COLO668 (cell line): ENCODE results near the gene BTN2A1.
"Not testable (repeated sequence)": the region's sequence is repeated elsewhere in the genome, so short reads cannot be mapped to it uniquely, and the experiment has no call there.

Experiments
- DNase-seq: peaks from one replicate; lab custom pipeline; 2025; ENCODE audit not compliant: unreplicated experiment; lab: John Stamatoyannopoulos, UW

The BTN2A1 gene

DNA sequence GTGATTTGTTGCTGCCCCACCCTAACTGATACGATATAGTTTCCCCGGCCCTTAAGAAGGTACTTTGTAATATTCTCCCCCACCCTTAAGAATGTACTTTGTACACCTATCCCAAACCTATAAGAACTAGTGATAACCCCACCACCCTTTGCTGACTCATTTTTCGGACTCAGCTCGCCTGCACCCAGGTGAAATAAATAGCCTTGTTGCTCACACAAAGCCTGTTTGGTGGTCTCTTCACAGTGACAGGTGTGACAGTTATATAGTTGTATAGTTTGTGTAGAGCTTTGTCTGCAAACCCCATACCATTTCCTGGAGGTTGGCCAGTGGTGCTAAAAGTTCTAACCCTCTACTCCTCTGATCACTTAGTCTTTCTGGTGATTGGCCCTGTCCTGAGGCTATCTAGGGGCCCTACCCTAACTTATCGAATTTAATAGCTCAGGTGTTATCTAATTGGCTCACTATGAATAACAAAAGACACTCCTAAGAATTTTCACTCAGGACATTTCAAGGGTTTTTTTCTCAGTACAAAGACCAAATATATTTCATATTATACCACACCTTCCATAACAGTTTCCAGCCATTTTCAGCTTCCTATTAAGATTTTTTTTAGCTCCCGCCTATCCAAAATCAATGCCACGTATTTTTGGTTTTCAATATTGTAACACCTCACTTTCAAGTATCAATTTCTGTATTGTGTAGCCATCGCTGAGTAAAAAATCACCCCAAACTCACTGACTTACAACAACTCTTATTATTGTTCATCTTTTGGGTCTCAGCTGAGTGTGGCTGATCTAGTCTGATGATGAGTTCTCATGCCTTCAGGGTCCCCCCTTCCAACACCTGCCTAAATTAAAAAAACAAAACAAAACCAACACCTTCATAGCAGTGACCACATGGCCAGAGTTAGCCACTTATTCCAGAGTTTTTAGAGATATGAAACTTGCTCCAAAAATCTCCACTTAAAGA, 32.5 kb downstream of the BTN2A1 start:
- no peak for DNase-seq

DNA sequence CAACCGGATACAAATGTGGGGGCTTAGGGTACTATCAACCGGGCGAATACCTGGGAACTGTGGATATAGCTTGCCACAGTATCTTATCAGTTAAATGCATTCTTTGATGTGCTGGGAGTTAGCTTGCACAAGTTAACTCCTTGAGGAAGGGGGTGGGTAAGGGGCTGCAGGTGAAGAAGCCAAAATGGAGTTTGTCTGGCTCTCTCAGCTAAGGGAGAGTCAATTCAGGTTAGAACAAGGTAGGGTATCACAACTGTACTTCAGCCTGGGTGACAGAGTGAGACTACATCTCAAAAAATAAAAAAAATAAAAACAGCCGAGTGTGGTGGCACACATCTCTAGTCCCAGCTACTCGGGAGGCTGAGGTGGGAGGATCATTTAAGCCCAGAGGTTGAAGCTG, 33.8 kb downstream of the BTN2A1 start:
- no peak for DNase-seq

DNA sequence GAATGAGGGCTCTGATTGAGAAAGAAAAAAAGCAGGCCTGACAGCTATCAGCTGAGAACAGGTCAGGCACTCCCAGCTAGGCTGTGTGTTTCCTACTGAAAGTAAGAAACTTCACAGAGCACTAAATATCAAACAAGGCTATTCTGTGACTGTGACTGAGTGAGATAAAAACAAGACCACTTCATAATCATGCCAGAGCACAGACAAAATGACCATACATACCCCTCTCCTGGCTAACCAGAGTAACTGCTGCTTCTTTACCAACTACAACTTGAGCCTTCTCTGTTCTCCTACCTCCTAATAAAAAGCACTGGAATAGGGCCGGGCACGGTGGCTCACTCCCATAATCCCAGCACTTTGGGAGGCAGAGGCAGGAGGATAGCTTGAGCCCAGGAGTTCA, 35.5 kb downstream of the BTN2A1 start:
- no peak for DNase-seq

DNA sequence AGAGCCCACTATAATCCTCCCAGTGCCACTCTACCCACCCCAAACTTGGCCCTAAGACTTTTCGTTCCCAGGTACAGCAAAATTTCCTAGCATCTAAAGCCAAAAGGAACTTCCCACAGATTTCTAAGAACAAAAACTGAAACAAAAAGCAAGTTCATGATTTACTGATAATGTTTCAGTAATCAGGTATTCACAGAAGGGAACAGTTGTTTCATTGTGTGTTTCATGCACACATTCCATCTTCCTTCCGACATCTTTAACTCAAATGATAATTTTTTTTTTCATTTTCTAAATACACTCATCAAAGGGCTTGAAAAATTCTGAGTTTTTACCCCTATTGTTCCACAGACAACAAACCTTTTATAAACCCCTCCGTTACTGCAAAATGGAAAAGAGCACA, 36.4 kb downstream of the BTN2A1 start:
- no peak for DNase-seq

DNA sequence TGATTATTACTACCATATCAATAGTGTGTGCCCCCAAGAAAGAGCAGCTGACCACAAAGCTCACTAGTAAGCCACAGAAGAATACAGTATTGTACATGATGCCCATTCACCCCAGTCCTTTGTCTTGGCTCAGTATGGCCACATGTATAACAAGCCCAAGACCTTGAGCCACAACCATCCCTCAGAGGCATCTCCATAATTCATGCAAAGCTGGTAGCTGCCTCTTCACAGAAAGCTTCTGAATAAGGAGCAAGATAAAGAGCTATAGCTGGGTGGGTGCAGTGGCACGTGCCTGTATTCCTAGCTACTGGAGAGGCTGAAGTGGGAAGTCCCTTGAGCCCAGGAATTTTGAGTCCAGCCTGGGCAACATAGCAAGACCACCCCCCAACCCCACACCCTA, 37.5 kb downstream of the BTN2A1 start:
- no peak for DNase-seq

DNA sequence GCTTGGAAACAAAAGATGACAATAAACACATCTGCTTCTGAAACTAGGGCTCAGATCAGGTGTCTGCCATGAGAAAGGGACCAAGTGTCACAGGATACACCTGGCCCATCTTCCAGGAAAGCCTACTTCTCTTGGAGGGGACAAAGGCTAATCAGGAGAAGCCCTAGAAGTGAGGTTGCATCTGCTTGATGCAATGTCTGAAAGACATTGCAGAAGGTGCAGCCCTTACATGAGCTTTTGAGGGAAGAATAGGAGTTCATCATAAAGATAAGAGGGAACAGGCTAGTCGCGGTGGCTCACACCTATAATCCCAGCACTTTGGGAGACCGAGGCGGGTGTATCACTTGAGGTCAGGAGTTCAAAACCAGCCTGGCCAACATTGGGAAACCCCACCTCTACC, 39.9 kb downstream of the BTN2A1 start:
- DNase-seq, result no peak

DNA sequence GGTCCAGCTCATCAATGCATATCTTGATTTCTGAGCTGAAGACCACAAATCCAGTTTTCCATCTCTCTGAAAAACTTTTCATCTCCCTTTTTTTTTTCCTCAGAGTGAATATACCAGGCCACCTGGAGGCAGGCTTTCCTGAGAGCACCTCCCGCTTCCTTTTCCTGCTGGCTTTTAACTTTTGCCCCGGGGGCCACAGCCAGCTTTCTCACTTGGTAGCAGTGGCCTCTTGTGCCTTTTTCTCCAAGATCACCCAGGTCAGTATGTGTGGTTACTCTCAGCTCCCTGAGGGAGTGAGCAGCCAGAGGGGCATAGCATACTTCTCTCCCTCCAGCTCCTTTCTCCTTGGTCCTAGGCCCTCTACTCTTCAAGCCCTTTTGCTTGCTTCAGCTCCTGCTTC, 42.3 kb downstream of the BTN2A1 start, which contains the start of gene BTN1A1:
Gene BTN1A1 (plus strand): TSS at position 202 of the 400 bp plus-strand sequence. CDS start 984 bp downstream, outside the sequence.
- DNase-seq, result no peak

DNA sequence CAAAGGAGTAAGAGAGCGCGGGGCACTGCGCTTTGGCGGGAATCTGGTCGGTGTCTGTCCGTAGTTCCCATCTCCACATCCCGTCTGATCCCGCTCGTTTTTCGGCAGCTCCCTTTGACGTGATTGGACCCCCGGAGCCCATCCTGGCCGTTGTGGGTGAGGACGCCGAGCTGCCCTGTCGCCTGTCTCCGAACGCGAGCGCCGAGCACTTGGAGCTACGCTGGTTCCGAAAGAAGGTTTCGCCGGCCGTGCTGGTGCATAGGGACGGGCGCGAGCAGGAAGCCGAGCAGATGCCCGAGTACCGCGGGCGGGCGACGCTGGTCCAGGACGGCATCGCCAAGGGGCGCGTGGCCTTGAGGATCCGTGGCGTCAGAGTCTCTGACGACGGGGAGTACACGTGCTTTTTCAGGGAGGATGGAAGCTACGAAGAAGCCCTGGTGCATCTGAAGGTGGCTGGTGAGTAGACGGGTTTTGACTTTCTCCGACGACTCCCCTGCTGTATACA, 43.8 kb downstream of the BTN2A1 start:
- peak; percentile 35 for DNase-seq

DNA sequence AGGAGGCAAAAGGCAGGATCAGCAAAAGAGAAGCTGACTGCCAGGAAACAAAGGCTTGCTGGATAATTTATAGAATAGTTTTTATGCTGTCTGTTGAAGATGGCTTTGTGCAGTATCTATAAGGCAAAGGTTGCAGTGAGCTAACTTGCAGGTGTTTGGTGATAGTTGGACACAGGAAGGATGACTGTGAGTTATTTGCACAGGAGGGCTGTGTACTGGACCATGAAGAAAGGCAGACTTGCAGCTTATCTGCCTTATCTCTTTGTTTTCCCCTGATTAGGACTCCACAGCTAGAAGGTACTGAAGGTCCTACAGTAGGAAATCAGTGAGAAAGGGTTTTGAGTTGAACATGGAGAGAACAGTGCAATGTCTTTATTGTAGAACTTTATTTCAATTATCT, 44.4 kb downstream of the BTN2A1 start:
- DNase-seq, result peak; percentile 6

DNA sequence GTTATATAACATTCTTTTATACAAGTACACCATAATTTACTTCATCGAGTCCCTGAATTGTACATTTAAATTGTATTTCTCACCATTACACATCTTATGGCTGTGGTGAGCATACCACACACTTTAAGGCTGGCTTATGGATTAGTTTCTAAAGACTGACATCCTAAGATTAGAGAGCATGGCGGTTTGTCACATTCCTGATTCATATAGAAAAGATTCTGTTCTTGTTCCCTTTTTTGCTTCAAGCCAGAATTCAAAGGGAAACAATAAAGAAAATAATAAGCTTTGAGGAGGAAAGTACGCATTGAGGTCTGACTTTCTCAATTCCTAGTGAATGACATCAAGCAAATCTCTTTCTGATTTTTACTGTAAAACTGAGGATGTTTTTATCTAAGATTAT, 44.9 kb downstream of the BTN2A1 start:
- no peak for DNase-seq

DNA sequence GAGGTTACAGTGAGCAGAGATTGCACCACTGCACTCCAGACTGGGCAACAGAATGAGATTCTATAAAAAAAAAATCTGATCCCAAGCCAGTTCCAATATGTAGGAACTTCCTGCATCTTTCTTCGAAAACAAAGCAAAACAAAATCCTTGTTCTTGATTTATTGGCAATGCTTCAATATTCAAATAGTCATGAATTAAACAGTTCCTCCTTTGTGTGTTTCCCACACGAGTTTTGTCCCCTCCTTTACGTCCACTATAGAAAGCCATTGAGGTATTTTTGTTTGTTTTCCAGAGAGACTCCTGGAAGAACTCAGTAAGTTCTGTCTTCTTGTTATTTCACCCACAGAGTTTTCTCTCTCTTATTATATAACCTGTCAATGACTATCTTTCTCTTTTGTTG, 49.9 kb downstream of the BTN2A1 start:
- DNase-seq, result no peak

DNA sequence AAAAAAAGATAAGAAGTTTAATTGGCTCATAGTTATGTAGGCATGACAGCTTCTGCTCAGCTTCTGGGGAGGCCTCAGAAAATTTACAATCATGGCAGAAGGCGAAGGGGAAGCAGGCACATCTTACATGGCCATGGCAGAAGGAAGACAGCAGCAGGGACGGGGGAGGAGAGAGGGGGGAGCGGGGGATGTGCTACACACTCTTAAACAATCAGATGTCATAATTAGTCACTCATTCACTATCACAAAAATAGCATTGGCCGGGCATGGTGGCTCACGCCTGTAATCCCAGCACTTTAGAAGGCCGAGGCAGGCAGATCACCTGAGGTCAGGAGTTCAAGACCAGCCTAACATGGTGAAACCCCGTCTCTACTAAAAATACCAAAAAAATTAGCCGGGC, 53.3 kb downstream of the BTN2A1 start:
- DNase-seq, result not testable (repeated sequence)

DNA sequence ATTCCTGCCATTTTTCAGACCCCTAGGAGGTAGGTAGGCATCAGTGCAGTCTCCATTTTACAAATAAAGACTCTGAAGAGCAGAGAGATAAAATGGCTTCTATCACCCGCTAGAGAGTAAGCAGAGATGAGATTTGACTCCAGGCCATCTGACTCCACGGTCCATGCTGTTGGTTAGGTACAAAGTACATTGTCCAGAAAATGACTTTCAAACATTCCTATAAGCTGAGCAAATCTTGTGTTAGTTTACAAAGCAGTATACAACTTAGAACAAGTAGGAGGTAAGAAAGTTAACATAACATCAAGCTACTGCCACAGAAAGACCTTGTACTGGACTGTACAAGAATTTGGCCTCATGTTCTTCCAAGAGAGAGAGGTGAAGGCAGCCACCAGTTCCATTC, 57.2 kb downstream of the BTN2A1 start:
- no peak for DNase-seq

DNA sequence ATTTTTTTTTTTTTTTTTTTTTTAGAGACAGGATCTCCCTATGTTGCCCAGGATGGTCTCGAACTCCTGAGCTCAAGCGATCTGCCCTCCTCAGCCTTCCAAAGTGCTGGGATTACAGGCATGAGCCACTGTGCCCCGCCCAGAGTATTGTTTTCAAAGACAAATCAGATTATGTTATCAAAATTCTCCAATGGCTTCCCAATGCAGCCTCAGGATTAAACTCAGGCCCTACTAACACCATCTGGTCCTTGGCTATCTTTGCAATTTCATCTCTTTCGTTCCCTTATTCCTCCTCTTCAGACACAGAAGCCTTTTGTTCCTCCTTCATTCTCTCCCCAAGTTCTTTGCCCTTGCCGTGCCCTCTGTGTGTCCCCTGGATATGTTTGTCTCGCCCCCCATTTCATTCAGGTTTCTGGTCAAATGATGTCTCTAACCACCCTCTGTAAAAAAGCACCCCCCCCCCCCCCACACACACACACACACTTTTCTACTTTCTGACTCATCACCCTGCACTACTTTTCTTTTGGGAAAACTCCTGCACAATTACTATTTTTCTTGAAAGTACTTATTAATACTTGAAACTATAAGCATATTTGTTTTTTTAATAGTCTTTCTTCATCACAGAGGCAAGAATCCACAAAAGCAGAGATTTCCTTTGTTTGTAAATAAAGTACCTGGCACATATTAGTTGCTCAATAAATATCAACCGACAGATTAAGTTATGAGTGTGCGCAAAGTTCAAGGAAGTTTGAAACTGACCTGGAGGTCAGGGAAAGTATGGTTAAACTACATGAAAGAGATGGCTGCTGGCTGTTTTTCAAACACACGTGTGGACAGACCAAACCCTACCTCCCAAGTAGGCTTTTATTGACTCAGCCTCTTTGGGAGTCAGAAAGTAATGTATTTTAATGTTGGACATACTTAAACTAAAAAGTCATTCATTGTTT, 59.0 kb downstream of the BTN2A1 start:
- no peak for DNase-seq
